ENCODE measurements around the gene FKBP1A. TPM values are rescaled to one million over a fixed set of nuclear protein-coding genes. Genes with fewer than 3 reads are reported as not detected.

The FKBP1A gene
- polyA plus RNA-seq, 6 donors from 2014 or later: 56.4 to 80.3 (median 66.4) TPM

DNA sequence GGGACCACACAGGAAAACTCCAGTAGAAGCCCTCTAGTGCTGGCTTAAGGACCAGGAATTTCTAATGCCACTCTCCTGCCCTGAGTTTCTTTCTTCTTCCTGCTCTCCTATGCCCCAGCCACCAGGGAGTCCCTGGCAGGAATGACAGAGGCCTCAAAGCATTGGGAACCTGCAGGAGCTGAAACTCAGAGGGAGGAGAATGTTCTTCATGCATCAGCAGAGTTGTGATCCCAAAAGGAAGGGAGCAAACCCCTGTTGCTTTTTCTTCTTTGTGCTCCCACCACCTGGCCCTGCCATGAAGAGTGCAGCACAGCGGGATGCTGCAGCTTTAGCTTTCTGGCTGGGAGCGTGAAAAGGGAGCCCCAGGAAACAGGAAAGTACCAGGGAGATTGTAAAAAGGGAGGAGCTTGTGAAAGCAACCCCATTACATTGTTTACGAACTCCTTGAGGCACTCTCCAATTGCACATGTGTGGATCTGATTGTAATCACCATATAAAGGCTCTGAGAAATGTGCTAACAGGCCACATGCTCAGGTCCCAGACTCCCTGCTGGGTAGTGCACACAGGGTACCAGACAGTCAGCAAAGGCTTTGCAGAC is 34.7 kb upstream of the FKBP1A start:
- peaks cover 0 to under 1% (median 0%) of the 10 kb centered on the region in 3 donors for H3K27me3 Mint-ChIP-seq
- ATAC-seq (ENCODE audit: low read depth in 2 of 2) (no peak), DNase-seq (no peak)
- no peak overlapping the region for H3K4me3 Mint-ChIP-seq
- H3K4me1 Mint-ChIP-seq: peaks cover 9 to 15% (median 12%) of the 10 kb centered on the region in 3 donors
- no peaks in the 10 kb centered on the region for H3K36me3 Mint-ChIP-seq
- H3K27ac Mint-ChIP-seq: peak overlapping the region in 1 of 6 donors; percentile 34
- peaks cover 0 to 4% (median 0%) of the 10 kb centered on the region in 7 donors for H3K9me3 Mint-ChIP-seq

DNA sequence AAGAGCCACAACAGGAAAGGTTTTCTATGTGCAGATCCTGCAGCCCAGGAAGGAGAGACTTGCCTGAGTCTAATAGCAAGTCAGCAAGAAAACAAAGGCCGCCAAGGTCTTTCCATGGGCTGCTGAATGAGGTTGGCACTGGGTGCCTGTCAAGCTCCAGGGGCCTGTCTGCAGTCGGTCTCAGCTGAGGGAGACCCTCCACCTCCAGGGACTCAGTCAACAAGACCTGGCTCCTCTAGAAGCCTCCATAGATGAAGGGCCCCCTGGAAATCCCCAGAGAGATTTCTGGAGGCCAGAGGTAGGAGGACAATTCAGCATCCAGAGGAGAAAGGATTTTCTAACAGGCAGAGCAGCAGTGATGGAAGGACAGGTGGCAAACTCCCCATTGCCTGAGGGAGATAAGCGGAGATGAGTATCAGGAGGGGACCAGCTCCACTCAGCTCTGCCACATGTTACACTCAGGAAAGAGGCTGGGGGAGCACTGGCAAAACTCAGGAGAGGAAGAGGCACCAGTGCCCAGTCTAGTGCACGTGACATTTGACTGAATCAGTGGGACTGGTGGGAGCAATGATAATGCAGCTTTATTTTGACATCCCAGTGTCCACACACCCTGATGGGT is 33.5 kb upstream of the FKBP1A start:
- ATAC-seq (ENCODE audit: low read depth in 2 of 2) (no peak), DNase-seq (no peak)
- peaks cover 0 to 3% of the 10 kb centered on the region in 2 donors for H3K36me3 Mint-ChIP-seq
- H3K27me3 Mint-ChIP-seq: peaks cover 0 to 9% (median 8%) of the 10 kb centered on the region in 3 donors
- peak overlapping the region in 1 of 6 donors; percentile 73 for H3K27ac Mint-ChIP-seq
- H3K4me3 Mint-ChIP-seq: no peak overlapping the region
- peaks cover 3 to 4% (median 4%) of the 10 kb centered on the region in 3 donors for H3K4me1 Mint-ChIP-seq
- H3K9me3 Mint-ChIP-seq: peaks cover 0 to 10% (median 4%) of the 10 kb centered on the region in 7 donors

DNA sequence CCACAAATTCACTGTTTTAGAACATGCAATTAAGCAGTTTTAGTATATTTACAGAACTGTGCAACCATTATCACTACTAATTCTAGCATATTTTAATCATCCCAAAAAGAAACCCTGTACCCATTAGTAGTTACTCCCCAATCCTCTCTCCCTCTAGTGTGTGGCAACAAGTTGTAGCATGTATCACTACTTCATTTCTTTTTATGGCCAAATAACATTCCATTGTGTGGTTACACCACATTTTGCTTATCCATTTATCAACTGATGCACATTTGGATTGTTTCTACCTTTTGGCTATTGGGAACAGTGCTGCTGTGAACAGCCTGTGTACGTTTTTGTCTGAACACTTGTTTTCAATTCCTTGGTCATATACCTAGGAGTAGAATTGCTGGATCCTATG is 31.5 kb upstream of the FKBP1A start:
- H3K4me3 Mint-ChIP-seq: no peak overlapping the region
- peaks cover 0 to 30% (median 17%) of the 10 kb centered on the region in 7 donors for H3K9me3 Mint-ChIP-seq
- H3K27ac Mint-ChIP-seq: no peak overlapping the region
- peaks cover 0 to 3% of the 10 kb centered on the region in 2 donors for H3K36me3 Mint-ChIP-seq
- no peaks in the 10 kb centered on the region for H3K4me1 Mint-ChIP-seq
- no peak for ATAC-seq (ENCODE audit: low read depth in 2 of 2)
- DNase-seq: no peak
- peaks cover 0 to 9% (median 8%) of the 10 kb centered on the region in 3 donors for H3K27me3 Mint-ChIP-seq

DNA sequence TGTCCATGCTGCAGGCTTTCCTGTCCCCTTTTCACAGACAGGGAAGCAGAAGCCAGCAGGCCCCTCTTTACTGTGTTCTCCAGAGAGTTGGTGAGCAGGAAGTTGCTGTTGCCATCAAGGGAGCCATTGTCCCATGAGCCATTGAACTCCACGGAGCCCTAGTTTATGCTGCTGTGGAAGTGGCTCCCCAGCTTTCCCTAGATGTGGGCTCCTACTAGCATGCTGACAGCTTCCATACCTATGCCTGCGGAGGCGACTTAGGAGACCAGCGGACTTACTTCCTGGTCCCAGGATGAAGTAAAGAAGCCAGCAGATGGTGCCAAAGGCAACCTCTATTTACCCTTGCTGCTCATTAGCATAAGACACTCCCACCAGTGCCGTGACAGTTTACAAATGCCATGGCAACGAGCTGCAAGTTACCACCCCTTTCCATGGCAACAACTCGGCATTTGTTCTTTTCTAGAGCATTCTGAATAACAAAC is 30.8 kb upstream of the FKBP1A start:
- Mint-ChIP-seq H3K9me3 (peaks cover 5 to 37% (median 23%) of the 10 kb centered on the region in 7 donors), H3K27ac (no peak overlapping the region), H3K36me3 (peaks cover 3 to 7% of the 10 kb centered on the region in 2 donors), H3K4me3 (no peak overlapping the region), H3K4me1 (no peaks in the 10 kb centered on the region), H3K27me3 (peaks cover 0 to 13% (median 9%) of the 10 kb centered on the region in 3 donors)
- ATAC-seq (ENCODE audit: low read depth in 2 of 2) (no peak), DNase-seq (no peak)

DNA sequence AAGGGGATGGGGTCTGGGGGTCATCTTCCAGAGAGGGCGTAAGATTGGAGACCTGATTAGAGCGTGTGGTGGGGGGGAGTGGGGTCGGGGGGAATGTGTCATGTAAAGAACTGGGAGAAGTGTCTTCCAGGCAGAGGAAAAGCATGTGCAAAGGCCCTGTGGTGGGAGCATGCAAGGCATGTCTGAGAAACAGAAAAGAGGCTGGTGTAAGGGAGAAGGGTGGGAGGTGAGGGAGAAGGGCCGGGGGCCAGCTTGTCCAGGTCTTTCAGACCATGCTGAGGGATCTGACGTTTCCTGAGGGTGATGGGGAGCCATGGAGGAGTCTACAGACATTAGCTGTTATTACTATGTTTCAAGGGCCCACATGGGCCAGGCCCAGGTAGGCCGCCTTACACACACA is 30.4 kb upstream of the FKBP1A start:
- H3K4me3 Mint-ChIP-seq: no peak overlapping the region
- H3K27ac Mint-ChIP-seq: peak overlapping the region in 1 of 6 donors; percentile 7
- peaks cover 0 to 14% (median 9%) of the 10 kb centered on the region in 3 donors for H3K27me3 Mint-ChIP-seq
- no peaks in the 10 kb centered on the region for H3K4me1 Mint-ChIP-seq
- H3K36me3 Mint-ChIP-seq: peaks cover 3 to 8% of the 10 kb centered on the region in 2 donors
- H3K9me3 Mint-ChIP-seq: peaks cover 5 to 42% (median 23%) of the 10 kb centered on the region in 7 donors
- ATAC-seq (ENCODE audit: low read depth in 2 of 2): no peak
- DNase-seq: no peak

DNA sequence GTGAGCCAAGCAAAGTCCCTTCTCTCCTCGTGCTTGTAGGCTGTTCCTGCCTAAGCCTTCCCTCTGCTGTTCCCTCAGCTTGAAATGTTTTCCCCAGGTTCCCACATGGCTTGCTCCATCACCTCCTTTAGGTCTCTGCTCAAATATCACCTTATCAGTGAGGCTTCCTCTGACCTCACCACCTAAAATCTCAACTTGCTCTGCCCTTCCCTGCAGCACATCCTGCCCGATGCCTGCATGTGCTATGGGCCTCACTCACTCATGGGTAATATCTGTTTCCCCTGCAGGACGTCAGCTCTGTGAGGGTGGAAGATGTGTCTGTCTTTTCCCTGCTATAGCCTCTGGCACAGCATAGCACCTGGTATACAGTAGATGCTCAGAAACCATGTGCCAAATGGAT is 29.9 kb upstream of the FKBP1A start:
- Mint-ChIP-seq H3K27ac (no peak overlapping the region), H3K27me3 (peaks cover 0 to 18% (median 9%) of the 10 kb centered on the region in 3 donors), H3K9me3 (peaks cover 5 to 42% (median 23%) of the 10 kb centered on the region in 7 donors), H3K4me1 (no peaks in the 10 kb centered on the region), H3K4me3 (no peak overlapping the region), H3K36me3 (peaks cover 3 to 8% of the 10 kb centered on the region in 2 donors)
- DNase-seq: no peak
- no peak for ATAC-seq (ENCODE audit: low read depth in 2 of 2)

DNA sequence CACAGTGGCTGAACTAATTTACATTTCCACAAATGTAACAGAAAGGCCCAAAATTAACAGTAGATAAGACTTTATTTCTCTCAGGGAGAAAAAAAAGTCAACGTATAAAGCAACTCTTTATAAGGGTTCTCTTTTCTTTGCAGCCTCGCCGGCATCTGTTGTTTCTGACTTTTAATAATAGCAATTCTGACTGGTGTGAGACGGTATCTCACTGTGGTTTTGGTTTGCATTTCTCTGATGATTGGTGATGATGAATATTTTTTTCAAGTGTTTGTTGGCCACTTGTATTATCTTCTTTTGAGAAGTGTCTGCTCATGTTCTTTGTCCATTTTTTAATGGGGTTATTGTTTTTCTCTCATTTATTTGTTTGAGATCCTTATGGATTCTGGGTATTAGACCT is 27.2 kb upstream of the FKBP1A start:
- H3K4me1 Mint-ChIP-seq: no peaks in the 10 kb centered on the region
- DNase-seq: no peak
- H3K9me3 Mint-ChIP-seq: peaks cover 5 to 42% (median 23%) of the 10 kb centered on the region in 7 donors
- no peak overlapping the region for H3K4me3 Mint-ChIP-seq
- H3K36me3 Mint-ChIP-seq: peaks cover 3 to 8% of the 10 kb centered on the region in 2 donors
- no peak overlapping the region for H3K27ac Mint-ChIP-seq
- peaks cover 0 to 29% (median 25%) of the 10 kb centered on the region in 3 donors for H3K27me3 Mint-ChIP-seq
- no peak for ATAC-seq (ENCODE audit: low read depth in 2 of 2)

DNA sequence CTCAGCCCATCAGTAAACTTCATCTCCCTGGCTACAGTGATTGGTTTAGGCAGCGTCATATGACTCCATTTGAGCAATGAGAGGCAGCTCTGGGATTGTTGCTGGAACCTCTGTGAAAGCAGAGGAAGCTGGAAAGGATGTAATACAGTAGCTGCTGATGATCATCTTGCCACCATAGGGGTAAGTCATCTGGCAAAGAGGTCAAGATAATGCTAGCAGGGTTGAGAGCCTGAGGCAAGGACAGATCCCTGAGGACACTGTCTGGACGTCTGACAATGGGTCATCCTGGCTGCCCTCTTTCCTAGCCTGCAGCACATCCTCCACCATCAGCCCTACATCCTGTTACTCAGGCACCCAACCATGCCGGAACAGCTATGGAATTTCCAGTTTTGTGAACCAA is 25.5 kb upstream of the FKBP1A start:
- H3K4me3 Mint-ChIP-seq: no peak overlapping the region
- H3K27me3 Mint-ChIP-seq: peaks cover 0 to 29% (median 25%) of the 10 kb centered on the region in 3 donors
- no peak for DNase-seq
- H3K36me3 Mint-ChIP-seq: peaks cover 3 to 8% of the 10 kb centered on the region in 2 donors
- H3K4me1 Mint-ChIP-seq: no peaks in the 10 kb centered on the region
- H3K27ac Mint-ChIP-seq: no peak overlapping the region
- no peak for ATAC-seq (ENCODE audit: low read depth in 2 of 2)
- H3K9me3 Mint-ChIP-seq: peaks cover 5 to 42% (median 23%) of the 10 kb centered on the region in 7 donors

DNA sequence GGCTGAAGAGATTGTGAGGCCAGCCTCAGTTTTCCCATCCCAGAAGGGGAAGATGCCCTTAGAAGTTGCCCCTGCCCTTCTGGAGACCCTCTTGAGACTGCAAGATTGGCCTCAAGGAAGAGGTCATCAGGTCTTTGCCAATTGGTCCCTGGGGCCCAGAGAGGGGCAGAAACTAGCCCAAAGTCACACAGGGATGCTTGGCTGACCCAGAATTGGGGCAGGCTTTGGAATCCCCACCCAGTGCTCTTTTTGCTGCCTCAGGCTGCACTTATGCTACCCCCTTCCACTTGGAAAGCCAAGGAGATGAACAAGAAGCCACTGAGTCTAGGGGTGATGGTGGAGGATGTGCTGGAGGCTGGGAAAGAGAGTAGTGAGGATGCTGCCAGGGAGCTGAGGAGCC is 24.9 kb upstream of the FKBP1A start:
- peaks cover 0 to 29% (median 25%) of the 10 kb centered on the region in 3 donors for H3K27me3 Mint-ChIP-seq
- H3K36me3 Mint-ChIP-seq: peaks cover 3 to 8% of the 10 kb centered on the region in 2 donors
- H3K4me1 Mint-ChIP-seq: no peaks in the 10 kb centered on the region
- H3K27ac Mint-ChIP-seq: no peak overlapping the region
- peaks cover 5 to 42% (median 23%) of the 10 kb centered on the region in 7 donors for H3K9me3 Mint-ChIP-seq
- no peak overlapping the region for H3K4me3 Mint-ChIP-seq
- ATAC-seq (ENCODE audit: low read depth in 2 of 2): no peak
- DNase-seq: no peak

DNA sequence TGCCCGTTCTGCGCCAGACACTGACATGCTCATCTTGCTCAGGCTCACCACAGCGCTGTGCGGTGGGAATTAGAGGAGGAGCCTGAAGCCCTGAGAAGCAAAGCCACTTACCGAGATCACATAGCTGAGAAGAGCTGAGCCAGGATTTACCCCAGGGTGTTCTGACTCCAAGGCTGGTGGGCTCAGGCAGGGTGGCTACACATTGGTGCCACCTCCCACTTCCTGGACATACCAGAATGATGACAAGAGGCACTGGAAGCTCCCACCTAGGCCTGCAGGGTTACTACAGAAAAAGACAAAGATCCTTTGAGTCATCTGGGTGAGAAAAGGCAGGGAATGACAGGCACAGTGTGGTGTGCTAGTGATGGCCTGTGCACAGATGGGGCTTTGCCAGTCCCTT is 24.4 kb upstream of the FKBP1A start:
- Mint-ChIP-seq H3K4me3 (no peak overlapping the region), H3K4me1 (no peaks in the 10 kb centered on the region), H3K27me3 (peaks cover 0 to 25% (median 23%) of the 10 kb centered on the region in 3 donors), H3K27ac (no peak overlapping the region), H3K9me3 (peaks cover 5 to 41% (median 22%) of the 10 kb centered on the region in 7 donors), H3K36me3 (peaks cover 3 to 8% of the 10 kb centered on the region in 2 donors)
- ATAC-seq (ENCODE audit: low read depth in 2 of 2) (no peak), DNase-seq (no peak)

DNA sequence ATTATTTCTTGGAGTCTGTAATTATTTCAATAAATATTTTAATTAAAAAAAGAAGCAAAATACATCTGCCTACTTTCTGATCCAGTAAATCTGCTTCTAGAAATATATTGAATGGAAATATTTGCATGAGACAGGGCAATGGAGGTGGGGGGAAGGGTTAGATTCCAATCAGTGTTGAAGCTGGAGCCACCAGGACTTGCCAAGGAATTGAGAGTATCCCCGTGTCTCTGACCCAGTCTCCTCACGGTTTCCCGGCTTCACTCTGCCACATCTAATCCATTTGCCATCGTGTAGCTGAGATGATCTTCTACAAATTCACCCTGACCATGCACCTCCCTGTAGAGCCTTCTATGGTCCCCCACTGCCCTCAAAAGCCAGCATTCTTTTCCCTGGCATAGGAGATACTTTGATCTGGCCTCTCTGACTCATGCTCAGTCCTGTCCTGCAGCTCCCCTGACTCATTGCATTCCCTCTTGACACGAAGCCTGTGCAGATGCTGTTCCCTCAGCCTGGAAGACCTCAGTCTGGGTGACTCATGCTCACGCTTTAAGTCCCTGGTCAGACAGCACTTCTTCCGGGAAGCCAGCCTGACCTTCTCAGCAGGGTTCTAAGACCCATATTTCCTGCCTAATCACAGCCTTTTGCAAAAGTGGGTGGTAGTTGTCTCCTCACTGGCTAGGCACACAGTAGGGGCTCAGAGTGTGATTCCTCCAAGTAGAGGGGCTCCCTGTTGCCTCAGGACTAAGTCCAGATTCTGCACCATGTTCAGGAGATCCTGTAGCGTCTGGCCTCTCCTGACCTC is 23.0 kb upstream of the FKBP1A start:
- Mint-ChIP-seq H3K4me1 (no peaks in the 10 kb centered on the region), H3K36me3 (peaks cover 0 to 8% of the 10 kb centered on the region in 2 donors), H3K9me3 (peaks cover 5 to 27% (median 18%) of the 10 kb centered on the region in 7 donors), H3K27ac (peak overlapping the region in 1 of 6 donors; percentile 28), H3K4me3 (no peak overlapping the region), H3K27me3 (peaks cover 0 to 20% (median 17%) of the 10 kb centered on the region in 3 donors)
- DNase-seq: no peak
- no peak for ATAC-seq (ENCODE audit: low read depth in 2 of 2)

DNA sequence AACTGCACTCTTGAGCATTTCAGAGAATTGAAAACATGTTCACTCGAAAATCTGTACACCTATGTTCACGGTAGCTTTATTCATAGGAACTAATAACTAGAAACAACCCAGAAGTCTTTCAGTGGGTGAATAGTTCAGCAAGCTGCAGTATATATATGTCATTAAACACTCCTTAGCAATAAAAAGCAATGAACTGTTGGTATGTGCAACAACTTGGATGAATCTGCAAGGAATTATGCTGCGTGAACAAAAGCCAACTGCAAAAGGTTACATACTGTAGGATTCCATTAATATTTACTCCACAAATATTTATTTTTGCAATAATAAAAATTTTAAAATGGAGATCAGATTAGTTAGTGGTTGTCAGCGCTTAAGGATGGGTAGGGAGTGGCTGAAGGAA is 22.1 kb upstream of the FKBP1A start:
- ATAC-seq (ENCODE audit: low read depth in 2 of 2) (no peak), DNase-seq (no peak)
- Mint-ChIP-seq H3K4me1 (no peaks in the 10 kb centered on the region), H3K27me3 (peaks cover 0 to 20% (median 17%) of the 10 kb centered on the region in 3 donors), H3K36me3 (peaks cover 0 to 8% of the 10 kb centered on the region in 2 donors), H3K27ac (no peak overlapping the region), H3K9me3 (peaks cover 3 to 18% (median 10%) of the 10 kb centered on the region in 7 donors), H3K4me3 (no peak overlapping the region)

DNA sequence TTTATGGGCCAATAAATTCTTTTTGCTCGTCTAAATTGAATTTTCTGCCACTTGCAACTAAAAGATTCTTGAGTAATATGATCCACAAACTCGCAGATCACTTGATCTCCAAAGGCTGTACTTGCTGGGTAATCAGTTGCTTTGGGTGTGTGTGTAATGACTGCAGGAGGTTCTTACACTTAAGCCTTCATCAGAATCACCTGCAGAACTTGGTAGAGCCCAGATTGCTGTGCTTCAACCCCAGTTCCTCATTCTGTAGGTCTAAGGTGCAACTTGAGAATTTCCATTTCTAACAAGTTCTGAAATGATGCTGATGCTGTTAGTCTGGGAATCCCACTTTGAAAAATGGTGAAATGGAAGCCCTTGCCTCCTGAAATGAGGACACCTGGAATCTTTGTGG is 12.9 kb upstream of the FKBP1A start:
- H3K9me3 Mint-ChIP-seq: peaks cover 0 to 4% (median 0%) of the 10 kb centered on the region in 7 donors
- no peak for DNase-seq
- H3K27ac Mint-ChIP-seq: no peak overlapping the region
- peaks cover 0 to 5% (median 4%) of the 10 kb centered on the region in 3 donors for H3K4me1 Mint-ChIP-seq
- peaks cover 17 to 27% (median 24%) of the 10 kb centered on the region in 3 donors for H3K27me3 Mint-ChIP-seq
- peaks cover 4 to 17% of the 10 kb centered on the region in 2 donors for H3K36me3 Mint-ChIP-seq
- ATAC-seq (ENCODE audit: low read depth in 2 of 2): no peak
- H3K4me3 Mint-ChIP-seq: no peak overlapping the region
